Measurements from ENCODE around the gene CDC14B. TPM values are rescaled to one million over a fixed set of nuclear protein-coding genes. Genes with fewer than 3 reads are reported as not detected.

Gene CDC14B
- total and polyA plus RNA-seq, 2 donors from 2014 or later, result 9.1 to 19.6 TPM

DNA sequence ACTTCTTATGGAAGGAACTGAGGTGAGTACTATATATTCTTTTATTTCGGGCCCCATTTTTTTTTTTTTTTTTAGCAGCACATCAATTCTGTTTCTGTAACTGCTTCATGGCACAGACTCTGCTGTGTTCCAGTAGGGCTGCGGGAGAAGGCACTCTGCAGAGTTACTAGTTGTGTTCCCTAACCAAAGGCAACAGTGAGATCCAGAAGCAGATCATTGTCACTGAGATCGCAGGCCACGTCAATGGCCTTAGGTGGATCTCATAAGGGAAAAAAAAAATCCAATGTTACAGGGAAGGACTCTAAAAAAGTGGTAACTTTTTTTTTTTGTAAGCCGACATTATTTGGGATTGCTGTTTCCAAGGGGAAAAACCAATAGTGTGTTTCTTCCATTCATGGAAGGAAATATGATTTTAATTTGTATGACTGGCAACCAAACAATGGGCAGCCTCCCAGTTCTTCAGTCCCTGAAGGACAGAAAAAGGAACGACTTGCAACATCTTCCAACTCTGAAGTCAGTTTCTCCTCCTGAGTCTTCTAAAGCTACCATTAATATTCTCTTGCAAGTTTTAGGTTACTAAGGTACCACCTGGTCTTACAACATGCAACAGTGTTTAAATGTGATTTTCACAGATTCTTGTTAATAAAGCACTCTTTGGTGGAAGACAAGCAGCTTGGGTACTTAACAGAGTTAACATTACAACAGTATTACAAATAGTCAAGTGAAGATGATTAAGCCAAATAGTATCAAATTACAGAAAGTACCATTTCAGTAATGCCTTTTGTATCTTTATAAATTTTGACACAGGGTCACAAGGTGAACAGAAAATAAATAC lies 116.9 kb downstream of the CDC14B start:
- no peak for FAIRE-seq
- no peak overlapping the region for H3K27ac ChIP-seq (ENCODE audit: low read depth in 2 of 2, low read length in 2 of 2)
- H3K9ac ChIP-seq (ENCODE audit: low read length in 3 of 3), result no peak overlapping the region
- no peaks in the 10 kb centered on the region for H3K27me3 ChIP-seq (ENCODE audit: control insufficient read depth, insufficient read depth, low read length)
- intact Hi-C loops (cut with DNase I), result no loop called here
- H3K36me3 ChIP-seq (ENCODE audit: control insufficient read depth in 2 of 3, insufficient read depth in 3 of 3, low read length in 3 of 3), result peaks cover 0 to 2% (median 0%) of the 10 kb centered on the region in 3 donors
- no peak for DNase-seq
- H3K4me1 ChIP-seq (ENCODE audit: control insufficient read depth in 2 of 3, insufficient read depth in 2 of 3, low read depth in 1 of 3, low read length in 3 of 3), result peaks cover 0 to 2% (median 0%) of the 10 kb centered on the region in 3 donors
- no peaks in the 10 kb centered on the region for H3K9me3 ChIP-seq (ENCODE audit: control insufficient read depth in 2 of 3, insufficient read depth in 1 of 3, low read length in 3 of 3)
- H3K4me3 ChIP-seq (ENCODE audit: low read length in 3 of 3), result no peak overlapping the region
- TF ChIP-seq, protein P1, sequence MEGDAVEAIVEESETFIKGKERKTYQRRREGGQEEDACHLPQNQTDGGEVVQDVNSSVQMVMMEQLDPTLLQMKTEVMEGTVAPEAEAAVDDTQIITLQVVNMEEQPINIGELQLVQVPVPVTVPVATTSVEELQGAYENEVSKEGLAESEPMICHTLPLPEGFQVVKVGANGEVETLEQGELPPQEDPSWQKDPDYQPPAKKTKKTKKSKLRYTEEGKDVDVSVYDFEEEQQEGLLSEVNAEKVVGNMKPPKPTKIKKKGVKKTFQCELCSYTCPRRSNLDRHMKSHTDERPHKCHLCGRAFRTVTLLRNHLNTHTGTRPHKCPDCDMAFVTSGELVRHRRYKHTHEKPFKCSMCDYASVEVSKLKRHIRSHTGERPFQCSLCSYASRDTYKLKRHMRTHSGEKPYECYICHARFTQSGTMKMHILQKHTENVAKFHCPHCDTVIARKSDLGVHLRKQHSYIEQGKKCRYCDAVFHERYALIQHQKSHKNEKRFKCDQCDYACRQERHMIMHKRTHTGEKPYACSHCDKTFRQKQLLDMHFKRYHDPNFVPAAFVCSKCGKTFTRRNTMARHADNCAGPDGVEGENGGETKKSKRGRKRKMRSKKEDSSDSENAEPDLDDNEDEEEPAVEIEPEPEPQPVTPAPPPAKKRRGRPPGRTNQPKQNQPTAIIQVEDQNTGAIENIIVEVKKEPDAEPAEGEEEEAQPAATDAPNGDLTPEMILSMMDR (IDR thresholded peaks at IDR 0.05; ENCODE audit: borderline replicate concordance, extremely low read depth, insufficient read depth), result no peak

DNA sequence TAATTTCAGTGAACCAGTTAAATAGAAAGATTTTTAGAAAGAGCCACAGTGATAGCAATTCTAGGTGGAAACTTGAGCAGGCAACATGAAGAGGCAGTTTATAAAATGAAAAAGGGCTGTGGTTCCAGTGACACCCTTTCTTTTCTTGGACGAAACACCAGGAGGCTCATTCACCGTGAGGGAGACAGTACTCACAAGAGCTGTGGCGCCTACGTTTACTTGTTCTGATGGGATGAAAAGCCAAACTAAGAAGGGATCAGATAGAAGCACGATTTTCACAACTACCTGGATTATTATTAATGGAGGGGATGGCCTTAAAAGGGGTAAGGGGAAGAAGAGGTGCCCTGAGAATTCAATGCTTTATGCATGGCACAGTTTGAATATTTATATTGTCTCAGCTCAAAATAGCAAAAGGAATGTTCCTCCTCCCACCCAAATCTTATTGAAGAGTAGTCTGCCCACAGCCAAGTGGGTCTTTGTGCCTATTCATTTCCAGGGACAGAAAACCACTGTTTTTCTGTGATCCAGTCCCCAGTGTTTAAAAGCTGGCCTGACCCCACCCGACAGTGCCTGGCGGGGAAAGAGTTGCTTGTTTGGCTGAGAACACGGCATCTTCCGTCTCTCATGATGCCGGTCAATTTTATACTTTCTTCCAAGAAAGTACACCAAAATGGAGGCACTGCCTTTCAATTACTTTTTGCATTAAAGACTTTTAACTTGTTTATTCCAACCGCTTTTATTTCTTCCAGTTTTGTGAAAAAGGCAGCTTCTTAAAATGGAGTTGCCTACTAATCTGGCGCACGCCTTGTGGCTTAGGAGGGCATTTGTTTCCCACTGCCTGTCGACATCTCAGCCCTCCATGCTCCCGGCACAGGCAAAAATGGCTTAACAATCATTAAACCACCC lies 117.8 kb downstream of the CDC14B start:
- no peak overlapping the region for H3K4me3 ChIP-seq (ENCODE audit: low read length in 3 of 3)
- peaks cover 0 to 2% (median 0%) of the 10 kb centered on the region in 3 donors for H3K4me1 ChIP-seq (ENCODE audit: control insufficient read depth in 2 of 3, insufficient read depth in 2 of 3, low read depth in 1 of 3, low read length in 3 of 3)
- intact Hi-C loops (cut with DNase I), result no loop called here
- H3K27ac ChIP-seq (ENCODE audit: low read depth in 2 of 2, low read length in 2 of 2), result no peak overlapping the region
- DNase-seq (no peak), FAIRE-seq (no peak)
- H3K9me3 ChIP-seq (ENCODE audit: control insufficient read depth in 2 of 3, insufficient read depth in 1 of 3, low read length in 3 of 3), result no peaks in the 10 kb centered on the region
- peaks cover 0 to 2% (median 0%) of the 10 kb centered on the region in 3 donors for H3K36me3 ChIP-seq (ENCODE audit: control insufficient read depth in 2 of 3, insufficient read depth in 3 of 3, low read length in 3 of 3)
- H3K27me3 ChIP-seq (ENCODE audit: control insufficient read depth, insufficient read depth, low read length), result no peaks in the 10 kb centered on the region
- TF ChIP-seq, protein P1 (IDR thresholded peaks at IDR 0.05; ENCODE audit: borderline replicate concordance, extremely low read depth, insufficient read depth), result no peak
- H3K9ac ChIP-seq (ENCODE audit: low read length in 3 of 3), result no peak overlapping the region

DNA sequence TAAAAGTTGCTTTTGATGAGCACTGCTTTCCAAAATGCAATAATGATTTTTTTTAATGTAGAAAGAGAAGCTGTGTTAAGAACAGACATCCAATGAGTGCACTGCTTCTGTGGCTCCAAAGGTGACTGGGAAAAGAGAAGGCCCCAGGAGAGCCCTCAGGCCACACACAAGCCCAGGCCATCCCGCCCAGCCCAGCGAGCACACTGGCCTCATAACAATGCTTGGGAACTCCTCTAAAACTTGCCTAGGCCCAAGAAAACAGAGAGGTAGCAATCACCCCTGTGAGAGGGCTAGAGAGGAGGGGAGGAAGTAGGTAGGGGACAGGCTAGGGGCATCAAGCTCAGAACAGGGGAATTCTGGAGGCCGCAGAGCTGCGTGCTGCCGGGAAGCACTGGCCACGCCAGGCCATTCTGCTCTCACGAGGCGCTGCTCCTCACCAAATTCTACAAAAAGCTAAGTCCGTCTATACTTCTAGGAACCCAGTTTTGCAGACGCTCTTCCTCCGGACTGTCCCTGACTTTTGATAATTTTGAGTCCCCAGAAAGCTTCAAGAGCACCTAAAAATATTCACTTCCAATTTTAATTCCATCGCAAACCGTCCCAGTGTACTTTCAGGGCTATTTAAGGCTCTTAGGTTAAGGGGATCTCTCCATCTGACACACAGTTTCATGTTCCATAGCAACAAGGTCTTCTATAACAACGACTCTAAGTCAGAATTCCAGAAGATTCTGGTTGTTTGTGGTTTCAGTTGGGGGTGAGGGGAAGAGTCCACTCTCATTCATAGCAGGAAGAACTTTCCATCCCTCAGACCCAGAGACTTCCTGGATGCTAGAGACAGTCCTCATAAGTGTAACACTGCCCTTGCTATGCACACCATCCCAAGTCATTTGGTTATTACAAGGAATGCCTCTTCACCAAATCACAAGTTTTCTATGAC lies 118.7 kb downstream of the CDC14B start:
- Histone ChIP-seq H3K9ac (ENCODE audit: low read length in 3 of 3) (no peak overlapping the region), H3K4me1 (ENCODE audit: control insufficient read depth in 2 of 3, insufficient read depth in 2 of 3, low read depth in 1 of 3, low read length in 3 of 3) (peaks cover 0 to 2% (median 0%) of the 10 kb centered on the region in 3 donors), H3K27ac (ENCODE audit: low read depth in 2 of 2, low read length in 2 of 2) (no peak overlapping the region), H3K4me3 (ENCODE audit: low read length in 3 of 3) (no peak overlapping the region), H3K9me3 (ENCODE audit: control insufficient read depth in 2 of 3, insufficient read depth in 1 of 3, low read length in 3 of 3) (no peaks in the 10 kb centered on the region), H3K36me3 (ENCODE audit: control insufficient read depth in 2 of 3, insufficient read depth in 3 of 3, low read length in 3 of 3) (peaks cover 0 to 2% (median 0%) of the 10 kb centered on the region in 3 donors), H3K27me3 (ENCODE audit: control insufficient read depth, insufficient read depth, low read length) (no peaks in the 10 kb centered on the region)
- TF ChIP-seq, protein P1 (IDR thresholded peaks at IDR 0.05; ENCODE audit: borderline replicate concordance, extremely low read depth, insufficient read depth), result no peak
- DNase-seq (no peak), FAIRE-seq (no peak)
- intact Hi-C loops (cut with DNase I), result no loop called here

All from kidney (tissue), 14 donors.